Right atrium auricular region (tissue), 2 donors: ENCODE measurements around the gene YY2. TPM values are rescaled to one million over a fixed set of nuclear protein-coding genes. Genes with fewer than 3 reads are reported as not detected.

Experiments used
- DNase-seq: peaks from one replicate; pipeline ENCODE4 v3.0.0-alpha.2; 2019; ENCODE audit warnings: low spot score
- H3K27ac ChIP-seq, 2 donors: fragments of 200-600 bp; sonication (generic); 1 replicate in 1 of 2; 2 replicates in 1 of 2; pipeline ENCODE4 v1.5.1; 2016 to 2019
- H3K27me3 ChIP-seq, 2 donors: fragments of 200-600 bp; sonication (generic); one replicate each; pipeline versions ENCODE4 v1.5.1 to v1.6.0; 2017 to 2019
- H3K36me3 ChIP-seq: fragments of 200-600 bp; sonication (generic); one replicate; pipeline ENCODE4 v1.5.1; 2016
- H3K4me1 ChIP-seq, 2 donors: fragments of 200-600 bp; sonication (generic); one replicate each; pipeline versions ENCODE4 v1.5.1 to v1.6.0; 2017 to 2019
- H3K4me3 ChIP-seq, 2 donors: fragments of 200-600 bp; sonication (generic); 1 replicate in 1 of 2; 2 replicates in 1 of 2; pipeline ENCODE4 v1.5.1; 2017 to 2019; ENCODE audit warnings: mild to moderate bottlenecking in 1 of 2, moderate library complexity in 1 of 2
- H3K9me3 ChIP-seq, 2 donors: fragments of 200-600 bp; sonication (generic); one replicate each; pipeline ENCODE4 v1.5.1; 2019
- CTCF ChIP-seq, 2 donors: fragments of 200-600 bp; sonication (generic); IDR thresholded peaks; one replicate each; pipeline ENCODE4 v1.5.1; 2019; ENCODE audit warnings: antibody characterized with exemption in 2 of 2
- total RNA-seq, 2 donors: library from RNA; depleted of rRNA; stranded (reverse); fragments of >200 nt; gene quantifications; one replicate each; pipeline ENCODE4 v1.1.0, GENCODE V29; 2016

The YY2 gene
- total RNA-seq, 2 donors from 2014 or later = 0.63 to 0.98 TPM

- TF ChIP-seq CTCF (IDR thresholded peaks at IDR 0.05) = no peak
Observed at GRCh38 chrX:21907260-21907659, 51.5 kb downstream of the YY2 start.

More at GRCh38 chrX:21907260-21907659, 51.5 kb downstream of the YY2 start:
- H3K27me3 ChIP-seq = no peaks in the 10 kb centered on the region
- no peaks in the 10 kb centered on the region for H3K36me3 ChIP-seq
- no peak for DNase-seq
- no peak overlapping the region for H3K4me3 ChIP-seq
- no peaks in the 10 kb centered on the region for H3K9me3 ChIP-seq
- H3K27ac ChIP-seq = no peak overlapping the region
- no peaks in the 10 kb centered on the region for H3K4me1 ChIP-seq

Other genes with a start within 250 kb of the YY2 start
- 1 to 10 TPM; 1.1 to 2.2 TPM for gene KLHL34, start 197.7 kb upstream of the YY2 start, total RNA-seq
- 100 to 1,000 TPM; 403 to 651 TPM for gene SMPX, start 97.9 kb upstream of the YY2 start, total RNA-seq
- gene MBTPS2, start 16.4 kb upstream of the YY2 start, total RNA-seq = 10 to 100 TPM in 1 of 2 donors, 1 to 10 TPM in 1; 6.9 to 10.0 TPM
- gene SMS, start 84.7 kb downstream of the YY2 start, total RNA-seq = 10 to 100 TPM; 40.3 to 41.3 TPM
- gene PHEX, start 176.3 kb downstream of the YY2 start, total RNA-seq = not detected